Measurements from ENCODE around the gene KRTAP10-4. TPM values are rescaled to one million over a fixed set of nuclear protein-coding genes. Genes with fewer than 3 reads are reported as not detected.

KRTAP10-4 gene
- total RNA-seq, 1 experiment from 2014 or later = not detected

- ChIA-PET RAD21 (ENCODE audit: low non-redundant PET in 1 of 2, low total read pairs in 2 of 2, uncharacterized antibody in 2 of 2, unreplicated experiment in 2 of 2) (no interaction called here), POLR2A (no interaction called here), CTCF (no interaction called here)
- no peak overlapping the region for H2AFZ ChIP-seq (ENCODE audit: low read depth, low read length, poor library complexity, severe bottlenecking)
- no peak overlapping the region for H3K4me2 ChIP-seq (ENCODE audit: low read length)
- H3K27me3 ChIP-seq (ENCODE audit: insufficient read depth, low read length) = no peaks in the 10 kb centered on the region
- ATAC-seq (0 out of 2 replicates have a peak, but pooled peaks have one; percentile 18), DNase-seq (ENCODE audit: low read depth, low spot score) (no peak)
- no TSS peak for BruUV-seq (replicated peaks)
- TF ChIP-seq ATF3 (IDR thresholded peaks at IDR 0.05) = no peak
- TF ChIP-seq POLR2AphosphoS5 (IDR thresholded peaks at IDR 0.05; ENCODE audit: low read depth, low read length) = no peak
- TF ChIP-seq ZNF274 (IDR thresholded peaks at IDR 0.05; ENCODE audit: low read depth, low read length) = no peak
- TF ChIP-seq ZFX (IDR thresholded peaks at IDR 0.05) = no peak
- TF ChIP-seq CTCF (IDR thresholded peaks at IDR 0.05 in 2 of 3, conservative IDR thresholded peaks at IDR 0.05 in 1 of 3; ENCODE audit: borderline replicate concordance in 1 of 3, insufficient read depth in 1 of 3, low read depth in 2 of 3, low read length in 2 of 3) = no peak
- no peak for TF ChIP-seq YY1 (IDR thresholded peaks at IDR 0.05; ENCODE audit: extremely low read depth, insufficient replicate concordance, low read depth, low read length)
- TF ChIP-seq JUND (IDR thresholded peaks at IDR 0.05) = no peak
- TF ChIP-seq EZH2phosphoT487 (IDR thresholded peaks at IDR 0.05; ENCODE audit: borderline replicate concordance) = no peak
- TF ChIP-seq ELF1 (IDR thresholded peaks at IDR 0.05; ENCODE audit: borderline replicate concordance, low read depth) = no peak
- no peak for TF ChIP-seq SRF (IDR thresholded peaks at IDR 0.05; ENCODE audit: low read depth)
- no peak for TF ChIP-seq EGR1 (IDR thresholded peaks at IDR 0.05; ENCODE audit: low read depth)
- no peak for TF ChIP-seq RAD21 (IDR thresholded peaks at IDR 0.05; ENCODE audit: low read depth)
- no peaks in the 10 kb centered on the region for H3K36me3 ChIP-seq (ENCODE audit: control insufficient read depth in 1 of 2, insufficient read depth in 2 of 2, low read length in 2 of 2)
- H3K9ac ChIP-seq (ENCODE audit: low read length) = no peak overlapping the region
- intact Hi-C loops (cut with micrococcal nuclease) = no loop called here
- H3K4me3 ChIP-seq (replicated peaks in 1 of 2; ENCODE audit: low read depth in 1 of 2, low read length in 2 of 2) = no peak overlapping the region
- H3K27ac ChIP-seq (ENCODE audit: low read depth, low read length) = no peak overlapping the region
- no peaks in the 10 kb centered on the region for H4K20me1 ChIP-seq (ENCODE audit: insufficient read depth)
- H3K79me2 ChIP-seq (ENCODE audit: insufficient read depth, low read length) = no peaks in the 10 kb centered on the region
- no peaks in the 10 kb centered on the region for H3K9me2 ChIP-seq (ENCODE audit: insufficient read depth)
- H3K4me1 ChIP-seq (ENCODE audit: control insufficient read depth in 1 of 2, insufficient read depth in 2 of 2, low read length in 2 of 2) = no peaks in the 10 kb centered on the region
- no peaks in the 10 kb centered on the region for H3K9me3 ChIP-seq (ENCODE audit: control insufficient read depth in 1 of 2, insufficient read depth in 1 of 2, low read depth in 1 of 2, low read length in 2 of 2)
Measured at GRCh38 chr21:44533121-44533890, 40.2 kb upstream of the KRTAP10-4 start.
